Glutamatergic neuron (in vitro differentiated cells): ENCODE results near the gene TAF3. TPM values are rescaled to one million over a fixed set of nuclear protein-coding genes. Genes with fewer than 3 reads are reported as not detected.
A peak's percentile ranks its signal among the peaks of the same experiment; 100 is the strongest.

Experiments
- DNase-seq: peaks from one replicate; pipeline ENCODE4 v3.0.0; 2022
- H3K27ac Mint-ChIP-seq: one replicate; pipeline ENCODE4 v1.8.0; 2020; ENCODE audit warnings: mild to moderate bottlenecking, mixed read lengths, inconsistent platforms; ENCODE audit not compliant: unreplicated experiment
- H3K27me3 Mint-ChIP-seq: one replicate; pipeline ENCODE4 v1.8.0; 2020; ENCODE audit warnings: mild to moderate bottlenecking, moderate library complexity, mixed read lengths, inconsistent platforms; ENCODE audit not compliant: unreplicated experiment
- H3K36me3 Mint-ChIP-seq: one replicate; pipeline ENCODE4 v1.8.0; 2020; ENCODE audit warnings: mild to moderate bottlenecking, mixed read lengths, inconsistent platforms; ENCODE audit not compliant: unreplicated experiment
- H3K4me1 Mint-ChIP-seq: one replicate; pipeline ENCODE4 v1.8.0; 2020; ENCODE audit warnings: mild to moderate bottlenecking, low read depth, mixed read lengths, inconsistent platforms; ENCODE audit not compliant: unreplicated experiment
- H3K4me3 Mint-ChIP-seq: one replicate; pipeline ENCODE4 v1.8.0; 2020; ENCODE audit warnings: mild to moderate bottlenecking, mixed read lengths, inconsistent platforms; ENCODE audit not compliant: unreplicated experiment
- H3K9me3 Mint-ChIP-seq: one replicate; pipeline ENCODE4 v1.8.0; 2020; ENCODE audit warnings: mild to moderate bottlenecking, moderate library complexity, mixed read lengths, inconsistent platforms; ENCODE audit not compliant: unreplicated experiment
- total RNA-seq: library from RNA; stranded (reverse); fragmentation: NEBNext Ultra II Directional; extraction: Animal tissue kit (Norgen Biotek cat#: 25700); gene quantifications from one replicate; pipeline ENCODE4 v1.2.1, GENCODE V29; 2021; ENCODE audit not compliant: unreplicated experiment
- TF ChIP-seq, protein P1 (sequence below): fragments of 200-600 bp; sonication (generic); IDR thresholded peaks from one replicate; pipeline ENCODE4 v1.5.0; 2021; ENCODE audit not compliant: partially characterized antibody, unreplicated experiment

TAF3 gene
- total RNA-seq, 1 donor from 2014 or later = 10.2 TPM

DNA sequence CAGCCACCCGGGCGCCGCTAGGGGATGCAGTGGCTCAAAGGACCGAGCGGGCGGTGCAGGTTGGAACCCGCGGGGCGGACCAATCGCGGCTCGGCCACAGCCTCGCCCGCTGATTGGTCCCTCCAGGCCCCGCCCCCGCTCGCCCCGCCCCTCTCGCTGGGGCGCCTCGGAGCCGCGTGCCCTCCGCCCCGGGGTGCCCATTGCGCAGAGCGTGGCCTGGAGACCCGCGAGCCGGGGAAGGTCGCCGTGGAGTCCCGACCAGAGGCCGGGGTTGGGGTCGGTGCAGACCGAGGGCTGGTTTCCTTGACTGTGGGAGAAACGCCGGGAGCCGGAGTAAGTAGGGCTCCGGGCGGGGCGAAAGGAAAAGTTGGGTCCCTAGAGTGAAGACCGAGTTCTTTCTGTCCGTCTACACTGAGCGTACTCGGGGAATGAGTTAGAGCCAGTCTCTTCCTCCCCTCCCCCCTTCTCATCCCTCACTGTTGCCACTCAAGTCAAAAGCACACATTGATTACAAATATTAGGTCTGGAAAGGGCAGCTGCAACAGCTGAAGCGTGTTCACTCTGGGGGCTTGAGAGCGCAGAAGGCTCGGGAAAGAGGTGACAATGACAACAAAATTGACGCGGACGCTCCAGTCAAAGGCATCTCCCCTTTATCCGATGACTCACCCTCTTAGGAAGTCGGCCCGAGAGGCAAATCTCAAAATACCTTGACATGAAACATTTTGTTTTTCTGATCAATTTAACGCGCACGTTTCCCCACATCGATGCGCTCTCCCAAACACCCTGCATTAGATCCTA lies 235.3 kb downstream of the TAF3 start:
- Mint-ChIP-seq H3K9me3 (peaks cover 5% of the 10 kb centered on the region), H3K27me3 (peaks cover 31% of the 10 kb centered on the region), H3K27ac (no peak overlapping the region), H3K36me3 (no peaks in the 10 kb centered on the region), H3K4me1 (peaks cover 9% of the 10 kb centered on the region), H3K4me3 (peak overlapping the region; percentile 93)
- TF ChIP-seq, protein P1, sequence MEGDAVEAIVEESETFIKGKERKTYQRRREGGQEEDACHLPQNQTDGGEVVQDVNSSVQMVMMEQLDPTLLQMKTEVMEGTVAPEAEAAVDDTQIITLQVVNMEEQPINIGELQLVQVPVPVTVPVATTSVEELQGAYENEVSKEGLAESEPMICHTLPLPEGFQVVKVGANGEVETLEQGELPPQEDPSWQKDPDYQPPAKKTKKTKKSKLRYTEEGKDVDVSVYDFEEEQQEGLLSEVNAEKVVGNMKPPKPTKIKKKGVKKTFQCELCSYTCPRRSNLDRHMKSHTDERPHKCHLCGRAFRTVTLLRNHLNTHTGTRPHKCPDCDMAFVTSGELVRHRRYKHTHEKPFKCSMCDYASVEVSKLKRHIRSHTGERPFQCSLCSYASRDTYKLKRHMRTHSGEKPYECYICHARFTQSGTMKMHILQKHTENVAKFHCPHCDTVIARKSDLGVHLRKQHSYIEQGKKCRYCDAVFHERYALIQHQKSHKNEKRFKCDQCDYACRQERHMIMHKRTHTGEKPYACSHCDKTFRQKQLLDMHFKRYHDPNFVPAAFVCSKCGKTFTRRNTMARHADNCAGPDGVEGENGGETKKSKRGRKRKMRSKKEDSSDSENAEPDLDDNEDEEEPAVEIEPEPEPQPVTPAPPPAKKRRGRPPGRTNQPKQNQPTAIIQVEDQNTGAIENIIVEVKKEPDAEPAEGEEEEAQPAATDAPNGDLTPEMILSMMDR = peak; percentile 83
- DNase-seq = peak; percentile 96

DNA sequence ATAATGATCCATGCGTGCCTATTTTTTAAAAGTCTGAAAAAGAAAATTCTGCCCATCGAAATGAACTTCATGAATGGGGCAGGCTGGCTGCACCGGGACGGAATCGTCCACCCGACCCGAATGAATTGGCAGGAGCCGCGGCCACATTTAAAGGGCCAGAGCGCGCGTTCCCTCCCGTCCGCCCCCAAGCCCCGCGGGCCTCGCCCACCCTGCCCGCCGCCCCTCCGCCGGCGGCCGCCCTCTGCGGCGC lies 235.9 kb downstream of the TAF3 start:
- TF ChIP-seq, protein P1 = no peak
- DNase-seq = peak; percentile 56
- Mint-ChIP-seq H3K4me1 (peaks cover 8% of the 10 kb centered on the region), H3K4me3 (peak overlapping the region; percentile 93), H3K27ac (no peak overlapping the region), H3K9me3 (peaks cover 3% of the 10 kb centered on the region), H3K27me3 (peaks cover 30% of the 10 kb centered on the region), H3K36me3 (no peaks in the 10 kb centered on the region)

DNA sequence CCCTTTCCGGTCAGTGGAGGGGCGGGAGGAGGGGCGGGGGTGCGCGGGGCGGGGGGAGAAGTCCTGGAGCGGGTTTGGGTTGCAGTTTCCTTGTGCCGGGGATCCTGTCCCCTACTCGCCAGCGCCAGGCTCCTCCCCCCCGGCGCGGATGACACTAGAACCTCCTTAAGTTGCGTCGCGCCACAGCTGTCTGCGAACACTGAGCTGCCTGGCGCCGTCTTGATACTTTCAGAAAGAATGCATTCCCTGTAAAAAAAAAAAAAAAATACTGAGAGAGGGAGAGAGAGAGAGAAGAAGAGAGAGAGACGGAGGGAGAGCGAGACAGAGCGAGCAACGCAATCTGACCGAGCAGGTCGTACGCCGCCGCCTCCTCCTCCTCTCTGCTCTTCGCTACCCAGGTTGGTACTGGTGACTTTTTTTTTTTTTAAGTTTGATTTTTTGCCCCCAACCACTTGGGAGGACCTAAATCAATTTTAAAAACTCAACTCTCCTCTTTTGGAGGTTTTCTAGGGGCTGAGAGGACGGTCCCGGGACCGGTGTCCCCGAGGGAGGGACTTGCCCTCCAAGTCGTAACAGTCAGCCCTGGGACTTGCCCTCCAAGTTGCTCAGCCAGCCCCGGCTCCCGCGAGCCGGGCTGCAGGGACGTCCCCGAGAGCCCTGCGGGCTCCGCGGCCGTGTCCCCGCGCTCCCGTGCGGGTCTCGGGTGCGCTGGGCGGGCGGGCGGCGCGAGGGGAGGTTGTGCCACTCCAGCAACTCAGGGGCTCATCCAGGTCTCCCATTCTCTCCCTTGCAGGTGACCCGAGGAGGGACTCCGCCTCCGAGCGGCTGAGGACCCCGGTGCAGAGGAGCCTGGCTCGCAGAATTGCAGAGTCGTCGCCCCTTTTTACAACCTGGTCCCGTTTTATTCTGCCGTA lies 236.4 kb downstream of the TAF3 start, which contains the start of gene GATA3:
TSS of gene GATA3 (plus strand) at position 195 of the 914 bp plus-strand sequence. CDS start 968 bp downstream, outside the sequence.
- peaks cover 36% of the 10 kb centered on the region for H3K27me3 Mint-ChIP-seq
- peaks cover 8% of the 10 kb centered on the region for H3K4me1 Mint-ChIP-seq
- H3K36me3 Mint-ChIP-seq = no peaks in the 10 kb centered on the region
- TF ChIP-seq, protein P1 = no peak
- H3K9me3 Mint-ChIP-seq = peaks cover 3% of the 10 kb centered on the region
- H3K4me3 Mint-ChIP-seq = peak within 1 kb of the TSS; percentile 93
- H3K27ac Mint-ChIP-seq = no peak within 1 kb of the TSS
- DNase-seq = peak; percentile 57

DNA sequence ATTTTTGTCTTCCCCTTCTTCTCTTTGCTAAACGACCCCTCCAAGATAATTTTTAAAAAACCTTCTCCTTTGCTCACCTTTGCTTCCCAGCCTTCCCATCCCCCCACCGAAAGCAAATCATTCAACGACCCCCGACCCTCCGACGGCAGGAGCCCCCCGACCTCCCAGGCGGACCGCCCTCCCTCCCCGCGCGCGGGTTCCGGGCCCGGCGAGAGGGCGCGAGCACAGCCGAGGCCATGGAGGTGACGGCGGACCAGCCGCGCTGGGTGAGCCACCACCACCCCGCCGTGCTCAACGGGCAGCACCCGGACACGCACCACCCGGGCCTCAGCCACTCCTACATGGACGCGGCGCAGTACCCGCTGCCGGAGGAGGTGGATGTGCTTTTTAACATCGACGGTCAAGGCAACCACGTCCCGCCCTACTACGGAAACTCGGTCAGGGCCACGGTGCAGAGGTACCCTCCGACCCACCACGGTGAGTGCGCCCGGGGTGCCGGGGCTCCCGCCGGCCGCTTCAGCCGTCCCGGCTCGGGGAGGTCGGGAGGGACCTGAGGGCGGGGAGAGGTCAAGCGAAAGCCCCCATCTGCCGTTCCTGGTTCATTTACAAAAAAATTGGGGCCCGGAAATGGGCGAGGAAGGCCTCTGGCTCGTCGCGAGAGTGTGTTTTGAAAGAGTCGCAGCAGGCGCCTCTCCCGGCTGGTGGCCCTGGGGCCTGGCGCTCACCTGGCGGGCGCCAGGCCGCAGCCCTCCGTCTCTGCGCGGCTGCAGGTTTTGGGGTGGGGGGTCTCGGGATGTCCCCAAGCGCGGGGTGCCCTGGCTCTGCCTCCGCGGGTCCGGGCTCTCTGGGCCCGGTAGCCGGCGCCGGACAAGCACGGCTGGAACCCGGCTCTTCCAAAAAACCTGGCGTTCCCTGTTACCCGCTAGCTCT lies 237.4 kb downstream of the TAF3 start:
- Mint-ChIP-seq H3K9me3 (peaks cover 3% of the 10 kb centered on the region), H3K36me3 (no peaks in the 10 kb centered on the region), H3K27me3 (peaks cover 45% of the 10 kb centered on the region), H3K27ac (no peak overlapping the region), H3K4me3 (peak overlapping the region; percentile 74), H3K4me1 (peaks cover 8% of the 10 kb centered on the region)
- TF ChIP-seq, protein P1 = no peak
- no peak for DNase-seq
